Retinal pigment epithelial cell (primary cell): Measurements from ENCODE around the gene ZNF273.

Source experiments
- DNase-seq: peaks from one replicate; pipeline ENCODE4 v3.0.0-alpha.2; 2010; ENCODE audit warnings: low read depth
- H3K4me3 ChIP-seq: 2 replicates; pipeline ENCODE4 v1.5.1; 2011; ENCODE audit warnings: mild to moderate bottlenecking, low read length, control low read depth, moderate library complexity
- CTCF ChIP-seq: conservative IDR thresholded peaks from 2 replicates; pipeline ENCODE4 v1.5.1; 2011; ENCODE audit warnings: low read depth, low read length, control low read depth, inconsistent platforms

Gene ZNF273

GRCh38 chr7:64881461-64882287 is 21.4 kb upstream of the ZNF273 start:
- TF ChIP-seq CTCF, result no peak
- no peak for DNase-seq
- no peak overlapping the region for H3K4me3 ChIP-seq

GRCh38 chr7:64882341-64883112 is 20.5 kb upstream of the ZNF273 start:
- DNase-seq, result no peak
- H3K4me3 ChIP-seq, result peak overlapping the region; percentile 36
- TF ChIP-seq CTCF, result no peak

GRCh38 chr7:64883113-64883905 is 19.8 kb upstream of the ZNF273 start:
- no peak for DNase-seq
- no peak overlapping the region for H3K4me3 ChIP-seq

GRCh38 chr7:64884085-64884912 is 18.8 kb upstream of the ZNF273 start:
- no peak for TF ChIP-seq CTCF
- no peak overlapping the region for H3K4me3 ChIP-seq
- DNase-seq, result no peak

More at GRCh38 chr7:64883113-64883905, 19.8 kb upstream of the ZNF273 start:
- no peak for TF ChIP-seq CTCF

GRCh38 chr7:64884913-64885370 is 18.1 kb upstream of the ZNF273 start:
- H3K4me3 ChIP-seq, result no peak overlapping the region
- DNase-seq, result no peak
- TF ChIP-seq CTCF, result no peak

GRCh38 chr7:64885520-64886240 is 17.4 kb upstream of the ZNF273 start:
- H3K4me3 ChIP-seq, result no peak overlapping the region
- DNase-seq, result no peak
- no peak for TF ChIP-seq CTCF
